ENCODE measurements around the gene GPR137.

DNA sequence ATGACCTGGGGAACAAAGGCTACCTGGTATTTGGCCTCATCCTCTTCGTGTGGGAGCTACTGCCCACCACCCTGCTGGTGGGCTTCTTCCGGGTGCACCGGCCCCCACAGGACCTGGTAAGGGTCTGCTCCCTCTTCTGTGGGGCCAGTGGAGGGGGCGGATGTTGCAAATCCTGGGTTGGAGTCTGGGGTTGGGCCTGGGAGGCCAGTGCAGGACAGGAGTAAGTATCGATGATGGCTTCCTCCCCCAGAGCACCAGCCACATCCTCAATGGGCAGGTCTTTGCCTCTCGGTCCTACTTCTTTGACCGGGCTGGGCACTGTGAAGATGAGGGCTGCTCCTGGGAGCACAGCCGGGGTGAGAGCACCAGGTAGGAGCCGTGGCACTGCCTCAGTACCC is 2.7 kb downstream of the GPR137 start:
- no peak for TF ChIP-seq CTCF (IDR thresholded peaks at IDR 0.05; ENCODE audit: low read depth, low read length, poor library complexity, severe bottlenecking)
- no peak for TF ChIP-seq EZH2phosphoT487 (IDR thresholded peaks at IDR 0.05; ENCODE audit: borderline replicate concordance, low read length)
